Measurements from ENCODE around the gene LRRC7. TPM values are rescaled to one million over a fixed set of nuclear protein-coding genes. Genes with fewer than 3 reads are reported as not detected.

The LRRC7 gene
- total RNA-seq, 3 donors from 2014 or later (not counting 1 experiment from before 2014, with no cell fraction given), result not detected

GRCh38 chr1:69551476-69552324 is 16.0 kb upstream of the LRRC7 start:
- Histone ChIP-seq H3K4me1 (ENCODE audit: control insufficient read depth, insufficient read depth, low read length) (no peaks in the 10 kb centered on the region), H3K9me3 (ENCODE audit: control insufficient read depth, insufficient read depth, low read length) (no peaks in the 10 kb centered on the region), H3K27me3 (ENCODE audit: control insufficient read depth, insufficient read depth, low read length) (no peaks in the 10 kb centered on the region), H3K36me3 (ENCODE audit: control insufficient read depth, insufficient read depth, low read length) (no peaks in the 10 kb centered on the region), H3K27ac (ENCODE audit: low read length) (no peak overlapping the region), H3K4me3 (ENCODE audit: low read length) (no peak overlapping the region)
- no peak for TF ChIP-seq CTCF (IDR thresholded peaks at IDR 0.05)
- Mint-ChIP-seq H3K27me3 (ENCODE audit: low read depth in 2 of 2) (no peaks in the 10 kb centered on the region), H3K9me3 (peaks cover 9 to 14% of the 10 kb centered on the region in 2 donors), H3K27ac (no peak overlapping the region), H3K4me3 (no peak overlapping the region), H3K36me3 (no peaks in the 10 kb centered on the region), H3K4me1 (no peaks in the 10 kb centered on the region)
- ATAC-seq (no peak), DNase-seq (no peak)
- 85% methylated on average over 8 of the region's 8 CpGs for WGBS (ENCODE audit: insufficient coverage)
- intact Hi-C loops (cut with micrococcal nuclease), result no loop called here

GRCh38 chr1:69553726-69554125 is 14.0 kb upstream of the LRRC7 start:
- Mint-ChIP-seq H3K36me3 (no peaks in the 10 kb centered on the region), H3K4me3 (no peak overlapping the region), H3K27me3 (ENCODE audit: low read depth in 2 of 2) (no peaks in the 10 kb centered on the region), H3K27ac (no peak overlapping the region), H3K9me3 (peaks cover 11 to 12% of the 10 kb centered on the region in 2 donors), H3K4me1 (no peaks in the 10 kb centered on the region)
- Histone ChIP-seq H3K36me3 (ENCODE audit: control insufficient read depth, insufficient read depth, low read length) (no peaks in the 10 kb centered on the region), H3K27me3 (ENCODE audit: control insufficient read depth, insufficient read depth, low read length) (no peaks in the 10 kb centered on the region), H3K27ac (ENCODE audit: low read length) (no peak overlapping the region), H3K9me3 (ENCODE audit: control insufficient read depth, insufficient read depth, low read length) (no peaks in the 10 kb centered on the region), H3K4me3 (ENCODE audit: low read length) (no peak overlapping the region), H3K4me1 (ENCODE audit: control insufficient read depth, insufficient read depth, low read length) (no peaks in the 10 kb centered on the region)
- no peak for TF ChIP-seq CTCF (IDR thresholded peaks at IDR 0.05)
- ATAC-seq (no peak), DNase-seq (no peak)
- no CpG with 5 or more reads among the region's 1 CpG for WGBS (ENCODE audit: insufficient coverage)
- intact Hi-C loops (cut with micrococcal nuclease), result no loop called here

DNA sequence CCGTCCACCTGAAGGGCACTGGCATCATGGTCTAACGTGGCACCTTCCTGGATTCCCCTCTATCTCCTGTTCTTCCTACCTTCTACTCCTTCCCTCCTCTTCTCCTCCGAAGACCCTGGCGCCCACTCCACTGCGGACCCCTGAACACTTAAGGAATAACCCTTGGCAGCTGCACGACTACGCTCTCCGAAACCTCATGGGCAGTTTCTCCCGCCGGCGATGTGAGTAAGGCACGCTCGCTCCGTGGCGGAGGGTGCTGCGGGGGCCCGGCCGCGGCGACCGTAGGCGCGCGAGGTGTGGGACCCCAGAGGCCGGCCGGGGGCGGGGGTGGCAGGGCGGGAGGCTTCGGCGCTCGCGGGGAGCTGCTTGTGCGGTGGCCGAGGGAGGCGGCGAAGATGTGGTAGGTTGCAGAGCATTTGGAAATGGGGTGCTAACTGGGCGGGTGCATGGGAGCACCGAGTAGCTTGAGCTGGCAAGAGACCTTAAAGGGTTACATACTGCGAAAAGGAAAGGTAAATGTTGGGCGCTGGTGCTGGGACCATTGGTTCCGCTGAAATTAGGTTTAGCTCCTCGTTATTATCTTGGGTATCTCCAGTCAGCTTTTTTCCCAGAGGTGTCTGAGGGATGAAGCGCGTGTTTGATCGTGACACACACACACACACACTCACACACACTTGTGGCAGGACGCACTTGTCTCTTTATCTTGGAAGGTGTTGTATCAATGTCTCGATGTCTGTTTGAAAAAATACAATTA is 876 bp downstream of the LRRC7 start:
- Mint-ChIP-seq H3K9me3 (peaks cover 6 to 9% of the 10 kb centered on the region in 2 donors), H3K4me1 (no peaks in the 10 kb centered on the region), H3K36me3 (peaks cover 9% of the 10 kb centered on the region), H3K27ac (no peak overlapping the region), H3K4me3 (no peak overlapping the region), H3K27me3 (ENCODE audit: low read depth in 2 of 2) (peaks cover 22 to 27% of the 10 kb centered on the region in 2 donors)
- intact Hi-C loops (cut with micrococcal nuclease), result no loop called here
- no peaks in the 10 kb centered on the region for H3K36me3 ChIP-seq (ENCODE audit: control insufficient read depth, insufficient read depth, low read length)
- TF ChIP-seq CTCF (IDR thresholded peaks at IDR 0.05), result no peak
- 3% methylated on average over 43 of the region's 47 CpGs for WGBS (ENCODE audit: insufficient coverage)
- no peak overlapping the region for H3K27ac ChIP-seq (ENCODE audit: low read length)
- H3K4me1 ChIP-seq (ENCODE audit: control insufficient read depth, insufficient read depth, low read length), result no peaks in the 10 kb centered on the region
- peaks cover 11% of the 10 kb centered on the region for H3K27me3 ChIP-seq (ENCODE audit: control insufficient read depth, insufficient read depth, low read length)
- peaks cover 7% of the 10 kb centered on the region for H3K9me3 ChIP-seq (ENCODE audit: control insufficient read depth, insufficient read depth, low read length)
- DNase-seq (no peak), ATAC-seq (no peak)
- no peak overlapping the region for H3K4me3 ChIP-seq (ENCODE audit: low read length)

Data from natural killer cell (primary cell).